IMR-90 (cell line): ENCODE results near the gene CDC42EP5. TPM values are rescaled to one million over a fixed set of nuclear protein-coding genes. Genes with fewer than 3 reads are reported as not detected.

Source experiments
- ATAC-seq: fragments of 200-7000 bp; cut with Tn5 transposase; 2 replicates; pipeline ENCODE4 v1.9.1; 2020; ENCODE audit warnings: low read depth, mild to moderate bottlenecking, moderate library complexity
- BruUV-seq: library from RNA; stranded (reverse); fragments of 400-500 nt; replicated peaks from 2 replicates; lab custom pipeline; 2021; lab: Mats Ljungman, UMichigan
- CTCF ChIA-PET: fragments of 300-600 bp; formaldehyde crosslinking; extraction: SDS; loops from one replicate; lab custom pipeline; 2021; ENCODE audit warnings: antibody characterized with exemption; lab: Yijun Ruan, JAX
- POLR2A ChIA-PET: fragments of 300-600 bp; sonication (Branson Sonifier 250); formaldehyde crosslinking; loops from one replicate; lab custom pipeline; 2022; ENCODE audit warnings: antibody characterized with exemption; ENCODE audit not compliant: unreplicated experiment; lab: Charles Lee
- DNase-seq: peaks from one replicate; pipeline ENCODE4 v3.0.0; 2013
- H2AFZ ChIP-seq: replicated peaks from 2 replicates; pipeline ENCODE3; 2013; ENCODE audit warnings: low read length, mild to moderate bottlenecking; ENCODE audit not compliant: poor library complexity
- H2AK5ac ChIP-seq: 2 replicates; pipeline ENCODE4 v1.6.1; 2013; ENCODE audit warnings: low read depth, low read length, inconsistent platforms
- H2AK9ac ChIP-seq: replicated peaks from 2 replicates; pipeline ENCODE3; 2013; ENCODE audit warnings: mild to moderate bottlenecking, low read depth, low read length, moderate library complexity; ENCODE audit not compliant: poor library complexity
- H2BK120ac ChIP-seq: 2 replicates; pipeline ENCODE4 v1.6.1; 2013; ENCODE audit warnings: low read depth, low read length, inconsistent platforms
- H2BK15ac ChIP-seq: 3 replicates; pipeline ENCODE4 v1.6.1; 2013; ENCODE audit warnings: low read depth, low read length, inconsistent platforms
- H2BK20ac ChIP-seq: 2 replicates; pipeline ENCODE4 v1.6.1; 2013; ENCODE audit warnings: low read depth, mild to moderate bottlenecking, inconsistent platforms, low read length, moderate library complexity
- H2BK5ac ChIP-seq: 2 replicates; pipeline ENCODE4 v1.6.1; 2013; ENCODE audit warnings: mild to moderate bottlenecking, low read depth, low read length, inconsistent platforms; ENCODE audit not compliant: poor library complexity, severe bottlenecking
- H3K14ac ChIP-seq: replicated peaks from 2 replicates; pipeline ENCODE4 v1.6.1; 2013; ENCODE audit warnings: low read depth, low read length, inconsistent platforms
- H3K18ac ChIP-seq: 2 replicates; pipeline ENCODE4 v1.6.1; 2013; ENCODE audit warnings: low read depth, low read length, control low read depth
- H3K23ac ChIP-seq: 2 replicates; pipeline ENCODE4 v1.6.1; 2013; ENCODE audit warnings: low read depth, low read length, inconsistent platforms
- H3K27ac ChIP-seq: 2 replicates; pipeline ENCODE4 v1.5.1; 2013; ENCODE audit warnings: mild to moderate bottlenecking, control low read depth, low read length; ENCODE audit not compliant: insufficient read depth
- H3K27me3 ChIP-seq: 2 replicates; pipeline ENCODE4 v1.6.1; 2013; ENCODE audit warnings: low read length; ENCODE audit not compliant: control insufficient read depth, insufficient read depth
- H3K36me3 ChIP-seq: 2 replicates; pipeline ENCODE4 v1.6.1; 2013; ENCODE audit warnings: low read length, mixed read lengths; ENCODE audit not compliant: control insufficient read depth, insufficient read depth
- H3K4ac ChIP-seq: 2 replicates; pipeline ENCODE4 v1.6.1; 2013; ENCODE audit warnings: low read depth, low read length, inconsistent platforms
- H3K4me1 ChIP-seq: 2 replicates; pipeline ENCODE4 v1.6.1; 2013; ENCODE audit warnings: low read length, mixed read lengths; ENCODE audit not compliant: control insufficient read depth, insufficient read depth
- H3K4me2 ChIP-seq: 2 replicates; pipeline ENCODE4 v1.6.1; 2013; ENCODE audit warnings: low read depth, mild to moderate bottlenecking, control low read depth, low read length, moderate library complexity
- H3K4me3 ChIP-seq: 2 replicates; pipeline ENCODE4 v1.5.1; 2013; ENCODE audit warnings: low read depth, mild to moderate bottlenecking, control low read depth, low read length, moderate library complexity; ENCODE audit not compliant: insufficient read depth
- H3K56ac ChIP-seq: 2 replicates; pipeline ENCODE4 v1.6.1; 2013; ENCODE audit warnings: low read length, inconsistent platforms; ENCODE audit not compliant: insufficient read depth; ENCODE audit errors: extremely low read depth
- H3K79me1 ChIP-seq, 2 experiments: 2 replicates each; pipeline ENCODE4 v1.6.1; 2013; ENCODE audit warnings: low read length in 2 of 2, inconsistent platforms in 1 of 2, low read depth in 1 of 2
- H3K9ac ChIP-seq: 2 replicates; pipeline ENCODE4 v1.6.1; 2013; ENCODE audit warnings: low read depth, low read length, control low read depth
- H3K9me1 ChIP-seq: 2 replicates; pipeline ENCODE4 v1.6.1; 2013; ENCODE audit warnings: low read length, inconsistent platforms; ENCODE audit not compliant: insufficient read depth
- H3K9me3 ChIP-seq: 2 replicates; pipeline ENCODE4 v1.6.1; 2013; ENCODE audit warnings: low read length; ENCODE audit not compliant: control insufficient read depth, insufficient read depth
- H4K20me1 ChIP-seq: 2 replicates; pipeline ENCODE4 v1.6.1; 2013; ENCODE audit warnings: low read length, inconsistent platforms; ENCODE audit not compliant: insufficient read depth
- H4K5ac ChIP-seq: 2 replicates; pipeline ENCODE4 v1.6.1; 2013; ENCODE audit warnings: mild to moderate bottlenecking, low read depth, low read length, control low read depth
- H4K8ac ChIP-seq, 2 experiments: 2 replicates each; pipeline ENCODE4 v1.6.1; 2013; ENCODE audit warnings: low read depth in 2 of 2, low read length in 2 of 2, control low read depth in 1 of 2, inconsistent platforms in 1 of 2
- H4K91ac ChIP-seq: 2 replicates; pipeline ENCODE4 v1.6.1; 2013; ENCODE audit warnings: low read depth, low read length, inconsistent platforms; ENCODE audit not compliant: insufficient read depth
- BHLHE40 ChIP-seq: fragments of 150-350 bp; IDR thresholded peaks from 2 replicates; pipeline ENCODE4 v1.6.1; 2016; ENCODE audit warnings: mild to moderate bottlenecking, low read depth, low read length
- ELK1 ChIP-seq: fragments of 150-350 bp; IDR thresholded peaks from 2 replicates; pipeline ENCODE4 v1.6.1; 2016; ENCODE audit warnings: low read depth, mild to moderate bottlenecking, low read length, moderate library complexity, borderline replicate concordance
- MAFK ChIP-seq: IDR thresholded peaks from 2 replicates; pipeline ENCODE4 v1.6.1; 2012; ENCODE audit warnings: low read depth, low read length, improper control_type of control experiment
- MXI1 ChIP-seq: IDR thresholded peaks from 2 replicates; pipeline ENCODE4 v1.6.1; 2012; ENCODE audit warnings: low read depth, mild to moderate bottlenecking, low read length, moderate library complexity, borderline replicate concordance
- RFX5 ChIP-seq: IDR thresholded peaks from 2 replicates; pipeline ENCODE4 v1.8.0; 2012; ENCODE audit warnings: low read depth, mild to moderate bottlenecking, low read length, moderate library complexity
- SMC3 ChIP-seq: fragments of 150-350 bp; IDR thresholded peaks from 2 replicates; pipeline ENCODE4 v1.6.1; 2016; ENCODE audit warnings: low read depth, mild to moderate bottlenecking, antibody characterized with exemption, low read length, moderate library complexity
- WGBS, 2 experiments: methylation state at CpG; one replicate each; pipeline versions ENCODE4 v1.1.5 to v1.1.7; 2013; ENCODE audit warnings: missing lambda C conversion rate in 2 of 2; ENCODE audit not compliant: insufficient read length in 1 of 2; ENCODE audit errors: extremely low coverage in 2 of 2; 5-methylcytosine and 5-hydroxymethylcytosine counted together
- dilution Hi-C: fragments of 300-500 bp; cut with HindIII; formaldehyde crosslinking; loops from one replicate; pipeline ENCODE4 v1.14.3; 2018; ENCODE audit warnings: low sequenced_read_pairs; ENCODE audit not compliant: unreplicated experiment
- in situ Hi-C: fragments of 300-500 bp; cut with MboI; formaldehyde crosslinking; loops from 3 replicates; pipeline ENCODE4 v1.14.3; 2019; ENCODE audit warnings: low sequenced_read_pairs, inconsistent platforms, mixed read lengths
- intact Hi-C: fragments of 100-400 bp; cut with micrococcal nuclease; formaldehyde crosslinking; loops from 2 replicates; pipeline ENCODE4 v1.10.0; 2022
- polyA plus RNA-seq, 3 experiments: library from polyadenylated mRNA; depleted of rRNA; stranded (reverse); fragments of >200 nt; gene quantifications; 2 replicates each; pipeline ENCODE4 v1.2.3, GENCODE V29; 2012; ENCODE audit warnings: low replicate concordance in 1 of 3
- total RNA-seq: library from RNA; depleted of rRNA; stranded (reverse); fragments of >200 nt; gene quantifications from 2 replicates; pipeline ENCODE4 v1.2.3, GENCODE V29; 2012

CDC42EP5 gene
- total and polyA plus RNA-seq, 2 of the 4 experiments (the other 2 are of a cell fraction): 7.2 to 25.3 TPM

GRCh38 chr19:54465426-54466109 lies 7.5 kb downstream of the CDC42EP5 start:
- no peak for TF ChIP-seq MXI1
- TF ChIP-seq ELK1: no peak
- TF ChIP-seq RFX5: no peak
- no peak for TF ChIP-seq SMC3
- TF ChIP-seq MAFK: no peak
- no peak for TF ChIP-seq BHLHE40
- H3K79me1 ChIP-seq: peaks cover 8 to 25% of the 10 kb centered on the region in 2 experiments; a peak in 3 of 4 replicates
- H3K14ac ChIP-seq: no peak overlapping the region
- no peaks in the 10 kb centered on the region for H3K9me1 ChIP-seq
- no peak overlapping the region for H2BK120ac ChIP-seq
- no TSS peak for BruUV-seq
- H3K4me1 ChIP-seq: peaks cover 18% of the 10 kb centered on the region
- ChIA-PET CTCF (interaction anchor here (1.2 kb wide), 1 partner anchor 13 kb away, joined by 4 read pairs; no protein-coding TSS in a partner anchor), POLR2A (no interaction called here)
- no peak overlapping the region for H3K18ac ChIP-seq
- H2BK15ac ChIP-seq: no peak overlapping the region
- no peak overlapping the region for H3K4me2 ChIP-seq
- peaks cover 19% of the 10 kb centered on the region for H3K36me3 ChIP-seq
- no peak overlapping the region for H3K4me3 ChIP-seq
- H3K27ac ChIP-seq: no peak overlapping the region
- no peak overlapping the region for H3K9ac ChIP-seq
- no peak overlapping the region for H4K5ac ChIP-seq
- H2AK9ac ChIP-seq: no peak overlapping the region
- H3K27me3 ChIP-seq: no peaks in the 10 kb centered on the region
- H2BK5ac ChIP-seq: no peak overlapping the region
- in situ Hi-C loops: loop anchor here (25.0 kb wide), 4 partner anchors 353 to 1672 kb away; partner anchors contain the start of genes NAT14, NDUFA3, OSCAR and PRPF31
- peak overlapping the region; percentile 43 for H2AFZ ChIP-seq
- H3K56ac ChIP-seq: no peak overlapping the region
- no peak overlapping the region for H3K4ac ChIP-seq
- peaks cover 21% of the 10 kb centered on the region for H4K20me1 ChIP-seq
- H4K8ac ChIP-seq: no peak overlapping the region
- ATAC-seq (no peak), DNase-seq (no peak)
- dilution Hi-C loops: no loop called here
- no peaks in the 10 kb centered on the region for H3K9me3 ChIP-seq
- H2BK20ac ChIP-seq: no peak overlapping the region
- no peak overlapping the region for H4K91ac ChIP-seq
- WGBS, 2 experiments: 74% methylated on average over 36 of the region's 49 CpGs; no CpG with 5 or more reads in 1 of the 2 experiments
- intact Hi-C loops: loop anchor here (10.0 kb wide), 1 partner anchor 619 kb away; no protein-coding TSS in a partner anchor
- H3K23ac ChIP-seq: no peak overlapping the region
- H2AK5ac ChIP-seq: no peak overlapping the region
